ENCODE results near the gene ADORA2B.

- TF ChIP-seq CTCF (IDR thresholded peaks at IDR 0.05) (no peak), POLR2A (IDR thresholded peaks at IDR 0.05) (no peak)
These were observed 44.1 kb upstream of the ADORA2B start for GRCh38 chr17:15900871-15901270.
